ENCODE data around the gene PDAP1. TPM values are rescaled to one million over a fixed set of nuclear protein-coding genes. Genes with fewer than 3 reads are reported as not detected.

The PDAP1 gene
- total and polyA plus RNA-seq, 2 of the 8 experiments (the other 6 are each of a cell fraction or from before 2014, with no cell fraction given) = 26.6 to 169 TPM

- H3K36me3 ChIP-seq (ENCODE audit: control insufficient read depth in 2 of 4, insufficient read depth in 4 of 4, low read length in 3 of 4) = peaks cover 20 to 68% (median 39%) of the 10 kb centered on the region in 4 experiments
- H3K23ac ChIP-seq (ENCODE audit: insufficient read length) = no peak overlapping the region
- no peak for DNase-seq (ENCODE audit: low read depth in 1 of 2, low spot score in 2 of 2)
- H3K4ac ChIP-seq (replicated peaks; ENCODE audit: insufficient read length, low read depth, low read length) = no peak overlapping the region
- H2AFZ ChIP-seq (ENCODE audit: low read length) = no peak overlapping the region
- no peak overlapping the region for H3K4me2 ChIP-seq (ENCODE audit: insufficient read depth in 1 of 2, low read depth in 2 of 2, low read length in 2 of 2)
- CTCF ChIA-PET (ENCODE audit: partially characterized antibody) = interaction anchor here (1.0 kb wide), 1 partner anchor 30 kb away, joined by 3 read pairs; no protein-coding TSS in a partner anchor
- H3K14ac ChIP-seq (ENCODE audit: insufficient read length) = no peak overlapping the region
- no peaks in the 10 kb centered on the region for H3K79me2 ChIP-seq (ENCODE audit: control insufficient read depth in 1 of 2, insufficient read depth in 2 of 2, low read length in 2 of 2)
- no peak for FAIRE-seq
- H3K23me2 ChIP-seq (ENCODE audit: low read depth, low read length) = peaks cover 4% of the 10 kb centered on the region; the same call in 1 of the 2 replicates
- H3K27ac ChIP-seq (ENCODE audit: low read depth, low read length) = no peak overlapping the region
- 94% methylated on average over 14 of the region's 14 CpGs; no CpG with 5 or more reads in 1 of the 2 experiments for WGBS, 2 experiments (ENCODE audit: extremely low coverage in 1 of 2, insufficient coverage in 1 of 2, insufficient read length in 1 of 2, insufficient replicate concordance in 2 of 2, low coverage in 1 of 2, low lambda C conversion rate in 2 of 2, missing lambda C conversion rate in 1 of 2)
- H2BK15ac ChIP-seq (ENCODE audit: low read length) = no peak overlapping the region
- no peak overlapping the region; a peak in 1 of 7 replicates for H3K9ac ChIP-seq (replicated peaks in 1 of 4; ENCODE audit: extremely low read depth in 1 of 4, low read depth in 3 of 4, low read length in 3 of 4)
- H3K9me3 ChIP-seq (ENCODE audit: insufficient read depth in 2 of 2, low read depth in 1 of 2, low read length in 1 of 2) = no peaks in the 10 kb centered on the region
- no peaks in the 10 kb centered on the region for H3K79me1 ChIP-seq (ENCODE audit: low read depth, low read length)
- no peak overlapping the region for H2BK120ac ChIP-seq (replicated peaks; ENCODE audit: low read depth, low read length)
- no peak overlapping the region for H3K4me3 ChIP-seq (ENCODE audit: extremely low read depth in 1 of 4, insufficient read depth in 2 of 4, low read depth in 3 of 4, low read length in 4 of 4)
- no peak overlapping the region for H4K8ac ChIP-seq (ENCODE audit: extremely low read depth, insufficient read depth, low read length)
- no peak overlapping the region for H3K18ac ChIP-seq (ENCODE audit: extremely low read depth, low read length)
- no peak overlapping the region for H3K56ac ChIP-seq (replicated peaks; ENCODE audit: insufficient read length, low read depth, low read length)
- peaks cover 14 to 27% of the 10 kb centered on the region in 2 experiments for H4K20me1 ChIP-seq (replicated peaks in 1 of 2; ENCODE audit: control insufficient read depth in 1 of 2, insufficient read depth in 2 of 2, low read length in 2 of 2)
- peaks cover 2 to 12% (median 5%) of the 10 kb centered on the region in 4 experiments; a peak in 6 of 7 replicates for H3K4me1 ChIP-seq (replicated peaks in 1 of 4; ENCODE audit: control insufficient read depth in 3 of 4, insufficient read depth in 4 of 4, low read length in 3 of 4)
- no peak overlapping the region for H2AK5ac ChIP-seq (ENCODE audit: low read depth, low read length)
- TF ChIP-seq CTCF (IDR thresholded peaks at IDR 0.05; ENCODE audit: control extremely low read depth in 1 of 3, insufficient read depth in 1 of 3, low read depth in 1 of 3, low read length in 3 of 3) (peak in 1 of 3 experiments; percentile 32; a peak in 2 of 4 replicates), SRF (IDR thresholded peaks at IDR 0.05; ENCODE audit: low read depth, low read length) (no peak), RAD21 (IDR thresholded peaks at IDR 0.05 in 1 of 2, conservative IDR thresholded peaks at IDR 0.05 in 1 of 2; ENCODE audit: low read depth in 2 of 2, low read length in 2 of 2) (peak in 1 of 2 experiments; percentile 28; a peak in 2 of 4 replicates)
- no peak overlapping the region for H4K5ac ChIP-seq (ENCODE audit: insufficient read length, low read depth, low read length)
- H2BK12ac ChIP-seq (ENCODE audit: low read depth, low read length) = no peak overlapping the region
- no peak overlapping the region for H2BK20ac ChIP-seq (ENCODE audit: low read length)
- no peak overlapping the region for H2BK5ac ChIP-seq (ENCODE audit: low read depth, low read length)
- no peak overlapping the region for H4K91ac ChIP-seq (replicated peaks; ENCODE audit: insufficient read length, low read length)
- POLR2A ChIA-PET (ENCODE audit: partially characterized antibody) = interaction anchor here (1.2 to 7.9 kb wide), 5 partner anchors 11 to 43 kb away, joined by 3 to 150 read pairs (median 12); partner anchors contain the start of genes ARPC1B, BUD31, CPSF4 and PDAP1
- H3K27me3 ChIP-seq (replicated peaks in 1 of 4; ENCODE audit: control insufficient read depth in 3 of 4, extremely low read depth in 1 of 4, insufficient read depth in 3 of 4, low read length in 3 of 4) = no peaks in the 10 kb centered on the region
Observed at GRCh38 chr7:99395616-99396327, 12.6 kb downstream of the PDAP1 start.
